A172 (cell line): Measurements from ENCODE around the gene LRRTM2. TPM values are rescaled to one million over a fixed set of nuclear protein-coding genes. Genes with fewer than 3 reads are reported as not detected.
A peak's percentile ranks its signal among the peaks of the same experiment; 100 is the strongest.
"Not testable (repeated sequence)": the region's sequence is repeated elsewhere in the genome, so short reads cannot be mapped to it uniquely, and the experiment has no call there.

Experiments
- DNase-seq: peaks from one replicate; pipeline ENCODE4 v3.0.0-alpha.2; 2015; ENCODE audit warnings: low spot score
- total RNA-seq: library from RNA; depleted of rRNA; stranded (reverse); fragments of >200 nt; shearing (Covaris generic); gene quantifications from 2 replicates; pipeline ENCODE4 v1.2.3, GENCODE V29; 2014; rRNA removed

Gene LRRTM2
- total RNA-seq, 1 experiment from 2014 or later, result not detected

DNA sequence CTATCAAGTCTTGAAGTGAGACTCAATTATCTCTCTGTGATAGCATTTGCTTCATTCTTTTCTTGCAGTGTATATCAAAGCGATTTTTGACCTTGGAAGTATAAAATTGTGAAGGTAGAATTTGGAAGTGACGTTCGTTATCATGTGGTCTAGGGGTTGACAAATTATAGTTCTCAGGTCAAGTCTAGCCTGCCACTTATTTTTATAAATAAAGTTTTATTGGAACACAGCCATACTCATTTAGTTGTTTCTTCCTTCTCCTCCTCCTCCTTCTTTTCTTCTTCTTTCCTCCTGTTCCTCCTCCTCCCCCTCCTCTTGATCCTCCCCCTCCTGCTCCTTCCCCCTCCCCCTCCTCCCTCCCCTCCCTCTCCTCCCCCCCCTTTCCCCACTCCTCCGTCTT is 38.0 kb downstream of the LRRTM2 start:
- no peak for DNase-seq

DNA sequence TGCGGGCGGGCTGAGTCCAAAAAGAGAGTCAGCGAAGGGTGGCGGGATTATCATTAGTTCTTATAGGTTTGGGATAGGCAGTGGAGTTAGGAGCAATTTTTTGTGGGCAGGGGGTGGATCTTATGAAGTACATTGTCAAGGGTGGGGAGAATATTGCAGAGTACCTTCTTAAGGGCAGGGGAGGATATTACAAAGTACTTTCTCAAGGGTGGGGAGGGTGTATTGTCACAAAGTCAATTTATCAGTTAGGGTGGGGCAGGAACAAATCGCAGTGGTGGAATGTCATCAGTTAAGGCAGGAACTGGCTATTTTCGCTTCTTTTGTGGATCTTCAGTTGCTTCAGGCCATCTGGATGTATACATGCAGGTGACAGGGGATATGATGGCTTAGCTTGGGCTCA is 40.3 kb downstream of the LRRTM2 start:
- not testable (repeated sequence) for DNase-seq

DNA sequence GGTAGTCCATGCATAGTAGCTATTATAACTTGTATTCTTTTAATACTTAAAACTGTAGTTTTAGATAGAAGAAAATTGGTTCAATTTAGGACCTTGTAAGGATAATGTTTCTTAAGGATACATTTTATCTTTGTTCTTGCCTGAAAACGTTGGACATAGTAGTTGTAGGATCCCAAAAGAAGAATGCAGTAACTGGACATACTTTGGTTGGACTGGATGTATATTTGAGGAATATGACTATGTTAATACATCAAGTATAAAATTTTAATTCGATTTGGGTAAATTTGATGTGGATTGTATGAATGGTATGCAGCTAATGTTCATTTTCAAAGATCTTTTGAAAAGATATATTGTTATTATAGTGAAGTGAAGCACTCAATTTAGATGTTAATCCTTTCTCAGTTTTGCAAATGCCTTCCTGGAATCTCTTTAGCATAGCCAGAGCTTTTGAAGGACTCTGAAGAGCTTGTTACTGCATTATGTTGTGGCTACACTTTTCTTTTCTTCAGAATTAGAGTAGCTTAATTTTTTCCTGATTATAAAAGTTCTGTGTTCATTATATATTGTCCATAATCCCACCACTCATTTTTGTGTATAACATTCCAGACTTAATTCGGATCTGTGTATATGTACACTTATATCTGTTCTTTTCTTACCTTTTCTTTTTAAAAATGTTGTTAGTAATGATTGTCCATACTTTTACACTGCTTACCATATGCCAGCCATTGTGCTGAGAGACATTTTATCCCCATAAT is 41.2 kb downstream of the LRRTM2 start:
- no peak for DNase-seq

DNA sequence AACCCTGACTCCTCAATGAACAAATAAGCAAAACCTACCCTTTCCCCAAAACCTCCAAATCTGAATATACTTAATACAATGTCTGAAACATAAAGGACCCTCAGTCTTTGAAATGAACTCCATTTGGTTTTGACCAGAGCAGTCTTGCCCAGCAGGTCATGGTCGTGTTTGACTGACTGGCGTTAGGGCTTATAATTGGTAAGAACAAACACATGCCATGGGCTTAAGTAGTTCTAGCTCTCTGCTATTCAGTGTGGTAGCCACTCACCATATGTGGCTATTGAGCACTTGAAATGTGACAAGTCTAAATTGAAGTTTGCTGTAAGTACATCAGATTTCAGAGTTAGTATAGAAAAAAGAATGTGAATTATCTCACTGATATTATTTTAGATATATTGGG is 42.1 kb downstream of the LRRTM2 start:
- DNase-seq, result no peak

DNA sequence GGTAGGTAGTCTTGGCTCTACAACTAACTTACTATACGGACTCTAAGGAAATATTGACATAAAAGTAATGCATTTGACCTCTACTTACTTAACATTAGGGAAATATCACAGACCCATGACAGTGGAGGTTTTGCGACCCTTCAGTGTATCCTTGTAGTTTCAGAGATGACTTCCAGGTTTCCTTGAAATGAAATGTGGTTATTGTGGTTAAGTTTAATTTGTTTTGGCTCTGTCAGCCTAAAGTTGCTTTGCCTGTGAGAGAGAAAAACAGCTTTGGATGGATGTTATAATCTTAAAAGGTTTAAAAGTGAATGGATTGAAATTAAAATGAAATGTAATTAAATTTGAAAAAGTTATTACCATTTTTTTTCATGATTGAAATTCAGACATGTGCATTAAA is 42.9 kb downstream of the LRRTM2 start:
- peak; percentile 18 for DNase-seq

DNA sequence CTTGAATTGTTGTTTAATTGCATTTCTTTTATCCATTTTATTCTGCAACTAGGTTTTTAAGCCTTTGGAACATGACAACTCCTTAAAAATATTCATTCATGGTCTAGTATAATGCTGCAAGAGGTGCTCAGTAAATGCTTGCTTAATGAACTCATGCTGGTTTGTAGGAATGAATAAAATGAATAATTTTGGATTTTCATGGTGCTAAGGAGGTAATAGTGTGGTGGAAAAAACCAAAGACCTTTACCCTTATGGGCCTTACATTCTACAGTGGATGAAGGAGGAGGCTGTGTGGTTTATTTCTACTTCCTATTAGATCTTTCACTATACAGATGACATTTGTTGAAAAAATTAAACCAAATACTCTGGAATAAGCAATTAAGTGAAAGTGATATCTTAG is 43.4 kb downstream of the LRRTM2 start:
- no peak for DNase-seq

DNA sequence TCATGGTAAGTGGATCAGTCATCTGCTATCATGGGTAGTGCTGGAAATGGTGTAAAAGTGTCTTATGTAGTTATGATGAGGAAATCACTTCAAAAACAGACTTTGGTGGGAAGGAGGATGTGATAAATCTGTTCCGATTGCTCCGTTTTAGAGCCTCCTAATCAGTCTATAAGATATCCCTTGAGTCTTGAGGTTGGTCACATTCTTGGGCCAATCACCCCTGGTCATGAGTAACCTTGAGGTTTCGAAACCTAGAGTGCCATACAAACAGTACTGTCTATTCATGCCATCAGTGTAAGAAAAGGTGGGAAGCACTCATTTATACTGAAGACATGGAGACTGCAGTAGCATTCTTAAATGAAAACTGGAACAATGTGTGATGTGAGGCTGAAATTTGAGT is 45.8 kb downstream of the LRRTM2 start:
- DNase-seq, result no peak

DNA sequence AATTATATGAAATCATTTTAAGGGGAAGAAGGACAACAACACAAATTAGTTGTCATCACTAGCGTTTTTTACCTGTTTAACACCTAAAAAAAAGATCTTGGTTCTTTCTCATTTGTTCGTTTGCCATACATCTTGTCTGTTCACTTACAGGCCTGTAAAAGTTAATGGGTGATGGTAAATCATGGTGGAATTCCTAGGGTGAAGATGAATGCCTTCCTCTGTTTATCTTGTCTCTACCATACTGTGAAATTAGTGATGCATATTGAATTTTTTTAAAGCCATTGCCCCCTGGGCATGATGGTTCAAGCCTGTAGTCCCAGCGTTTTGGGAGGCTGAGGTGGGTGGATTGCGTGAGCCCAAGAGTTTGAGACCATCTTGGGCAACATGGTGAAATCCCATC is 46.6 kb downstream of the LRRTM2 start:
- DNase-seq, result no peak

DNA sequence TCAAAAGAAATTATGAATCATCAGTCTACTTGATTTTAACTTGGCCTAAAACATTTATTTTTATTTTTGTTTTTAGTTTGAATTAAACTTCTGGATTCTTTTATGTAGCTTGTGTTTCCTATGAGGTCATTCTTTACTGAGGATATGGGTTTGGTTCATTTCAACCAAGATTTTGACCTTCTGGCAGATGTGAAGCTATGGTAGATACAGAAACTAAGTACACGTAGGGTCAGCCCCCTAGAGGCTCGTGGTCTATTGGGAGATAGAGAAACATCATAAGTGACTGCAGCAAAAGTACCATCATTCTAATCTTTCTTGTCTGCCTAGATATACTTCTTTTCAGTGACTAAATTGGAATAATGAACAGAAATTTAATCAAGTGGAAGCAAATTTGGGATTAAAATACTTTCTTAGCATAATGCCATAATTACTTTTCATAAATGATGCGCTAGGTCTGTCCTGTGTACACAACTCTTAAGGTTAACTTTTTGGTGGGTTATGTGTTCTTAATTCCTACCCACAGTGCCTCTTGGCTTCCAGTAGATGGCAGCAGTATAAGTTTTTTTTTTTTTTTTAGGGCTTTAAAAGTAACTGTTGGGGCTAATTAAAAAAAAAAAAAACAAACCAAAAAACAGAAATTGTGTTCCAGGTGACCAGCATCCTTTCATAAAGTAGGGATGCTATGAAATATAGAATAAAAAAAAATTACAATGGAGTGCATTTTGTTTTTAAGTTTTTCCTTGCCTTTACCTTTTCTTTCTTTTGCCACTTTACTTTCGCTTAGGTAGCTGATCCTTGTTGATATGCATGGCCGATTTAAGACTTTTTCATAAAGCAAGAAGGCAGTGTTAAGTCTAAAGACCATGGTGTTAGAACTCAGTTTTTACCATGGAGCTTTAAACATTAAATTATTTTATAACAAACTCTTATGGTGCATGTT is 49.9 kb downstream of the LRRTM2 start:
- DNase-seq, result no peak

DNA sequence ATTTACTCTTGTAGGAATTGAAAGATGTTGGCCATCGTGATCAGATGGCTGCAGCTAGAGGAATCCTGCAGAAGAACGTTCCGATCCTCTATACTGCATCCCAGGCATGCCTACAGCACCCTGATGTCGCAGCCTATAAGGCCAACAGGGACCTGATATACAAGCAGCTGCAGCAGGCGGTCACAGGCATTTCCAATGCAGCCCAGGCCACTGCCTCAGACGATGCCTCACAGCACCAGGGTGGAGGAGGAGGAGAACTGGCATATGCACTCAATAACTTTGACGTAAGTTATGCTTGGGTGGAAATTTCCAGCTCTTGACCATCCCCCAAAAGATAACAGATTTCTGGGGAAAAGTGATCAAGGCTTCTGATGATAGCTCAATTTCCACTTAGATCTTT is 50.6 kb downstream of the LRRTM2 start:
- DNase-seq, result no peak

DNA sequence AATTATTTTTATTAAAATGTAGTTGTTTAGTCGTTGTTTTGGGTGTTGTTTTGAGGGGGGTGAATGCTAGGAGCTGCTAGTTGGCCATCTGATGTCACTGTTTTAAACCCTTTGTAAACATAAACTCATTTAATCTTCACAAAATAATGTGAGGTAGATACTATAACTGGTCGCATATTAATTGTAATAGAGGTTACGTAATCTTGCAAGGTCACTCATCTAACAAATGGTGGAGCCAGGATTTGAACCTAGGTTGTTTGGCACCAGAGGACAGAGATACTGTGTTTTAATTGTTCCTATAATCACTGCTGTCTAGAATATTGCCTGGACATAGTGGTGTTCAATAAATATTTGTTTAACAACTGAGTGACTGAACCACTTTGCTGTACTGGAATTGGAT is 54.4 kb downstream of the LRRTM2 start:
- DNase-seq, result no peak

DNA sequence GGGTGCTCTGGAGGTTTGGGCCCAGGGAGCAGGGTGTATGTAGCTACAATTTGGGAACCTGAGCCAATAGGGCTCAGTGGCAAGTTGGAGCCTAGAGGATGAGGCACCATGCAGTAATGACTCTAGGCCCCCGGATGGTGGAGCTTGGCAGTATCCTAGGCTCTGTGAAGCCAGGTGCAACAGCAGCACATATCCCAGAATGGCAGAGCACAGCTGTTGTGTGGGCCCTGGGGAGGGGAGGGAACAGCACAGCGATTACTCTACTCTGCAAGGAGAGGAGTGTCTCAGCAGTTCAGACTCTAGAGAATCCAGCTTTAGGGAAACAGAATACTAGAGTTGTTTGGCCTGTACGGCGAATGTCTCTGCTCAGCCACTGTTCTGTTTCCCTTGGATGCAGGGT is 56.1 kb downstream of the LRRTM2 start:
- DNase-seq, result no peak

Other genes starting within 250 kb of the LRRTM2 start
- 369 and 401 TPM in 2 replicates for gene CTNNA1, start 121.9 kb downstream of the LRRTM2 start, total RNA-seq